M059J (cell line): Measurements from ENCODE around the gene MMP7. TPM values are rescaled to one million over a fixed set of nuclear protein-coding genes. Genes with fewer than 3 reads are reported as not detected.

Source experiments
- DNase-seq: peaks from one replicate; pipeline ENCODE4 v3.0.0-alpha.2; 2012; ENCODE audit warnings: low read depth
- total RNA-seq: library from RNA; depleted of rRNA; stranded (reverse); fragments of >200 nt; shearing (Covaris generic); gene quantifications from 2 replicates; pipeline ENCODE4 v1.2.3, GENCODE V29; 2014; rRNA removed

The MMP7 gene, protein sequence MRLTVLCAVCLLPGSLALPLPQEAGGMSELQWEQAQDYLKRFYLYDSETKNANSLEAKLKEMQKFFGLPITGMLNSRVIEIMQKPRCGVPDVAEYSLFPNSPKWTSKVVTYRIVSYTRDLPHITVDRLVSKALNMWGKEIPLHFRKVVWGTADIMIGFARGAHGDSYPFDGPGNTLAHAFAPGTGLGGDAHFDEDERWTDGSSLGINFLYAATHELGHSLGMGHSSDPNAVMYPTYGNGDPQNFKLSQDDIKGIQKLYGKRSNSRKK
- 0.34 and 1.2 TPM in 2 replicates for total RNA-seq

DNA sequence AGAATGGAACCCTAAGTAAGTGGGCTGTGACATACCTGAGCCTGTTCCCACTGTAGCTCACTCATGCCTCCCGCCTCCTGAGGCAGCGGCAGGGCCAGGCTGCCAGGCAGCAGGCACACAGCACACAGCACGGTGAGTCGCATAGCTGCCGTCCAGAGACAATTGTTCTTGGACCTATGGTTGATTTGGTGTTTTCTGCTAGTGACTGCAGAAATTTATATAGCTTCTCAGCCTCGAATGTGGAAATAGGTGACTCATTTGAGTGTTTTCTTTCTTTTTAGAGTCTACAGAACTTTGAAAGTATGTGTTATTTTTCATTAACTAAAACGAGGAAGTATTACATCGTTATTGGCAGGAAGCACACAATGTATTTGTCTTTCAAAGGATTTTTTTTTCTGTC is at the start of gene MMP7:
Gene MMP7 (minus strand): TSS at position 190 of the 400 bp plus-strand sequence. CDS start 47 bp downstream, at position 143.
- DNase-seq, result peak; percentile 63

DNA sequence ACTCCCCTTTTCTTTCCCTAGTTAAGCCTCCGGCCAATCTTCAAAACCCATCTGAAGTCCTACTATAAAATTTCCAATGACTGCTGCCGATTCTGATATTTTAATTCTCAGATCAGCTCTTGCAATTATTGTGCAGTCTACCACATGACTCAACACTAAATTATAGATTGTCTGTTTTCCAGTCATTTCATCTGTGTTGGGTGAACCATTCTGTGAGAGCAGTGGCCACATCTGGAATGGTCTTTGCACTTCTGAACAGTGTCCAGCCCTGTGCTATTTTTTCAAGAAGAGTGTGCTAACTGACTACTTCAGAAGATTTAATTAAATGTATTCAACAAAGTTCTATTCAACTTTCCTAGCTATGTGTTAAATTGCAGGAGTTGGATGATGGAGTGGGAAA is 47.2 kb upstream of the MMP7 start:
- DNase-seq, result no peak

DNA sequence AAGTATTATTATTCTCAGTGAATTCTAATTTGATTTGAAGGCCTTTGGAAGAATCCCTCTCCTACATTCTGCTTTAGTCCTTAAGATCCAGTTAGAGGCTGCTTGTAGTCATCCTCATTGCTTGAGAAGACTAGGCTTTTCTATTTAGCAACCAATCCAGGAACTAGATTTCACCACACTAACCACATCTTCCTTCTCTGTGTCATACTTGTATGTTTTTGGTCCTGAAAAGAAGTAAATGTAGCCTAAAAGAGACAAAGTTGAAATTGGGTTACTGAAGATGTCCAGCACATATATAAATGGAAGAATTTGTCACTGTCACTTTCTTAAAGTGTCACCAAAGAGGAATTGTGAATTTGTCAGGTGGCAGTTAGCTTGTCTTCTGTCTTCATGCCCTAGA is 46.6 kb upstream of the MMP7 start:
- DNase-seq, result peak; percentile 11

DNA sequence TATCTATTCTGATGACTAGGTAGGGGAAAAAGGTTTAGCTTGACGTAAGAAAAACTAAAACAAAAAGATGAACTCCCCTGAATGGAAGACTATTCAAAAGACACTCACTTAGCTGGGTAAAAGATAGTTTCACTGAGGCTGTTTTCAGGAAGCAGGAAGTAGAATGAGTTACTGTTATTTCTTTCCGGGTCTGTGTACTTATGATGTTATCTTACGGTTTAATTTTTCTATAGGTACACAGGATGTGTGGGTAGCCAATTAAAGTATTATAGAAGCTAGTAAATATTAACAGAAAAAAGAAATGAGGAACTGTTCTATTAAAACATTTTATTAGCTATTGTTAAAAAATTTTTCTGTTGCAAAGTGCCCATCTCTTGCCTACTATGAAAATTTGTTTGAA is 45.8 kb upstream of the MMP7 start:
- no peak for DNase-seq

DNA sequence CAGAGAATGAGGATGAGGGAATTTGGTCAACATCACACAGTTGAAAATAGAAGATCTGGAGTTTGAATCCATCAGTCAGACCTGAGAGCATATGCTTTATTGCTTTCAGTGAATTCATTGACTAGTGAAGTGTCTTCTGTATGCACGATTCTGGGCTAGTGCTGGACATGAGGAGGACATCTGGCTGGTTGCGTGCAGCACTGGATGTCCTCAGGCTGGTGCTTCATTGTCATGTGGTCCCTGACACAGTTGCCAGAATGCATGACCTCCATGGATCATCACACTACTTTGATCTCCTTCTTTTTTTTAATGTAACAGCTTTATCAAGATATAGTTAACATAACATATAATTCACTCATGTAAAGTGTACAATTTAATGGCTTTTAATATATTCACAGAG is 44.5 kb upstream of the MMP7 start:
- no peak for DNase-seq

DNA sequence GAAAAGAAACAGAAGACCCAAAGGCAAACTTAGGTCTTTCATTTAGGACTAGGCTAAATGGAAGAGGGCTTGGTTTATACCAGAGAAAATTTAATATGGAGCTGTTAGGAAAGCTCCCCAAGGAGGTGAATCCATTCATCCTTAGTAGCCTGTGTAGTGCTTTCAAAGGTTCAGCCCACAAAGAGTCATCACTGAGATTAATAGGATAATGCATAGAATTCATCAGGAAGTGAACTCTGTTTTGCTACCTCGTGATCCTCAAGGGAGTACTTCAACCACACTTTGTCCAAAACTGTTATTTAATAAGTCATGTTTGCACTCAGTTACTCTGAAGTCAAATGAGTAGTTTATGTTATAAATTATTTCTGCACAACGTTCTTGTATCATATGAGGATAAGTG is 43.3 kb upstream of the MMP7 start:
- DNase-seq, result peak; percentile 62

DNA sequence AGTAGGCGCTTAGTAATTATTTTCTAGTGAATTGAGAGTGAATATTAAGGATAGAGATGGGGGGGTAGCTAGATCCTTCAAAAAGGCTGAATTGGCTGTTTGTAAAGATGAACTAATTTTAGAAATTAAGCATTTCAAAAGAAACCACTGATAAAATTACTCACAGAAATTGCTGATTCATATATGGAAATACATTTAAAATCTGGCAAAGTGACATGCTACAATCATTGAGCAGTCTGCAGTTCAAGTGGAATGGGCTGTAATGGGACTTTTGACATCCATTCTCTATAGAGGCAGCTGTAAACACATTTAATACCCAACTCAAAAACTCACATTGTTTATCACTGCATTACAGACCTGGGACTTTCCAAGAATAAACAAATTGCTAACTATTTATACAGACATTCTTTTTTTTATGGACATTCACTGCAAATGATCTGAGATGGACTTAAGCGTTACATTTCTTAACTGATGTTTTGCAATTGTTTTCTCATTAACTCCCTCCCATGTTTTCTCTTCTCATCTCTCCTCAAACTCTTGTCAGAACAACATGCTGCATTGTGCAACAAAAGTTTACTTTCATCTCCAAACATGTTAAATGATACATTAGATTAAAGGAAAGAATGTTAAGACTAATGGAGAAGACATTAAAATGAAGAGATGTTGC is 42.1 kb upstream of the MMP7 start:
- DNase-seq, result no peak

DNA sequence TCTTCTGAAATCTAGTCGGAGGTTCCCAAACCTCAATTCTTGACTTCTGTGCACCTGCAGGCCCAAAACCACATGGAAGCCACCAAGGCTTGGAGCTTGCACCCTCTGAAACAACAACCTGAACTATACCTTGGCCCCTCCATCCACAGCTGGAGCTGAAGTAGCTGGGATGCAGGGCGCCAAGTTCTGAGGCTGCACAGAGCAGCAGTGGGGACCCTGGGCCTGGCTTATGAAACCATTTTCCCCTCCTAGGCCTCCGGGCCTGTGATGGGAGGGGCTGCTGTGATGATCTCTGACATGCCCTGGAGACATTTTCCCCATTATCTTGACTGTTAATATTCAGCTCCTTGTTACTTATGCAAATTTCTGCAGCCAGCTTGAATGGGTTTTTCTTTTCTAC is 38.3 kb upstream of the MMP7 start:
- no peak for DNase-seq

DNA sequence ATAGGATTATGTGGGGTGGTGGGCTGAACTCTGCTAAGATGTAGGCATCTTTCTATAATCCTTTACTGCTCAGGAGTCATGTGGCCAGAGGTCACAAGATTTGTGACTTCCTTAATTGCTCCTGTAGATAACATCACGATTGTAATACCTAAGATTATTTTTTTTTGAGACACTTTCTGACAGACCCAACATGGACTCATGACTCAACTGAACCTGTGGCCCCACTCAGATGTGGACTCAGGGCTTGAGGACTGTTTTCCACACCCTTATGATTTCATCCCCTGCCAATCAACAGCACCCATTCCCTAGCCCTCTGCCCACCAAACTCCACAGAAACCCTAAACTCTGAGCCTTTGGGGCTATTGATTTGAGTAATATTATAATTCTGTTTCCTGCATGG is 35.6 kb upstream of the MMP7 start:
- no peak for DNase-seq

DNA sequence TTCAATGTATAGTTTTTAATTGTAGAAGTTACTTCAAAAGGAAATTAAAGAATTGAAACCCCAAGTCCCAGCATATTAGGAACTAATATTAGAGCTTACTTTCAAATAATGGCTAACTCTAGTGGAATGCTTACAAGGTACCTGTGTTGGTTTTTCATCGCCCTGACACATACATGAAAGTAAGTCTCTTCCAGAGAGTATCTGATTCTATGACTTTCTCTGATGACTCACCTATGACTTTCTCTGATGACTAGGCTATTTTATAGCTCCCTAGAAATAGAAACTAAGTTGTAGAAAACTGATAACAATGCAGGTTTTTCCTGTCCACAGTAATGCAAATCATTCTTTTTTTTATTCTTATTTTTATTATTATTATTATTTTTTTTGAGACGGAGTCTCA is 33.6 kb upstream of the MMP7 start:
- peak; percentile 88 for DNase-seq

DNA sequence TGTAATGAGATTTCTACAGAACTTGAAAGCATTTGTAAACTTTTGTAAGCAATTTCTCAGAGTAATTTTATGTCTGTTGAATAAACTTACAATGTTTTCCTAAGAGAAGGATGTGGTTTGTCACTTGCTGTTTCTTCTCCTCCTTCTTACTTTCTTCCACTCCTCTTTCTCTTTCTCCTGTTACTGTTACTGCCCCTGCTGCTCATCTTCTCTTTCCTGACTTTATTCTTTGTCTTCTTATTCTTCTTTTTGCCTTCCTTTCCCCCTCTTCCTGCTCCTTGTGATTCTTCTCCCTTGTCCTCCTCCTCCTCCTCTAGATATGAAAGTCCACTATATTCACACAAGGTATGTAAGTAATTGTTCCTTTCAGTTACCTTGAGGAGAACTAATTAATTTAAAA is 31.1 kb upstream of the MMP7 start:
- no peak for DNase-seq

DNA sequence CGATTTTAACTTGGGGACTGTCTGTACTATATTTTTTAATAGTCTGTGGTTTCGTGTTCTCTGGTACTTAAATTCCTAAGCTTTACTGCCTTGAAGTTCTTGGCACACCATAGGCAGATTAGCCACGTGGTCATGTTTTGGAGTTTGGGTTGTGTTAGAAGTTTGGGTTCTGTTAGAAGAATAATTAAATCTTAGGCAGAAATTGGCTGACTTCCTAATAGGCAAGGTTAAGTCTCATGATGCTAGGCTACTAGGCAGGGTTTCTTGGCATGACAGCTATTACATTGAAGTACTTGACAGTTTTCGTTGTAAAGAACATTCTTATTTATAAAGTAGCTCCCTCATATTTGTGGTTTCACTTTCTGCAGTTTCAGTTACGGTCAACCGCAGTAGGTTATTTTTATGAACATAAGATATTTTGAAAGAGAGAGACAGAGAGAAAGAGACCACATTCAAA is 30.0 kb upstream of the MMP7 start:
- peak; percentile 83 for DNase-seq

DNA sequence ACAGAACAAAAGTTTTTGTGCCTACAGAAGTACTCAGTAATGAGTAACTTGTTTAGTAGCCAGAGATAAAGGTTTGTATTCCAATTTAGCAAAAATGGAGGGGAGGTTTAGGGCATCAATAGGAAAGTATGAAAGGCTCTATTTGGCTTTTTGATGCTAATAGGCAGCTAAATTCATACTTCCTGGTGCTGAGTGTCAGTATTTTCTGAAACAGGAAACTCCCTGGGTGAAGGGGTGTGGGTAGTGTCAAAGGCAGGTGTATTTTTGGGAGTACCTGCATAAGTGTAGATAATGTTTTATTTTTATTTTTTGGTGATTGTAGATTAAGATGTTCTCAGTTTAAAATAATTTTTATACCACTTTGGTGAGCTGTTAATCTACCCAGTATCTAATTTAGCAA is 29.3 kb upstream of the MMP7 start:
- DNase-seq, result no peak

DNA sequence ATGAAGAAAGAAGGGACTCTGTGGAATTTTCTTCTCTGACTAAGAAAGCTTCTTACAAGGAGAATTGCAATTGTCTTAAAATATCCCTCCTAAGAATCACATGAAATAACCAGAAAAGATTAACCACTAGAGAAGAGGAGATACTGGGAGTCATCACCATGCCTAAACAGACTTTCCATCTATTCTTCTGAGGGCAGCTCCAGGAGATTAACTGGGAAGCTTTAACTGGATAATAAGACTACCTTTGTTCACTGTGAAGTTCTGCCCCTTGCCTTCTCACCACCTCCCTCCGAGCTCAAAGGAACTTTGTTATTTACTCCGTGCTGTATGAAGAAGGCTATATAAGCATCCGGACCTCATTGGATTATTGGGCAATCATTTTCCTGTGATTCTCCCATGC is 24.5 kb upstream of the MMP7 start:
- no peak for DNase-seq

DNA sequence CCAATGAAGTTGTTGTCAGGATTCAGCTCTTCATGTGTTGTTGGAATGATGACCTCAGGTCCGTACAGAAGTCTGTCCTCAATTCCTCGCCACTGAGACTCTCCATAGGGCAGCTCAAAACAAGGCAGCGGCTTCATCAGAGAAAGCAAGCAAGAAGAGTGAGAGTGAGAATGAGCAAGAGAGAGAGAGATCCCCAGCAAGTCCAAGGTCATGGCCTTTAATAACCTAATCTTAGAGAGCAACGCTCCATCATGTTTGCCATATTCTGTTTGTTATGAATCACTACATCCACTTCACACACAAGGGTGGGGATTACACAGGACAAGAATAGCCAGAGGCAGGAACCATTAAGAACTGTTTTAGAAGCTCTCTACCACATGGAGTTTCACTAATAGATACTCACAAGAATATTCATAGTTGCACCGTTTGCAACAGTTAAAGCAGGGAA is 23.3 kb upstream of the MMP7 start:
- peak; percentile 55 for DNase-seq

DNA sequence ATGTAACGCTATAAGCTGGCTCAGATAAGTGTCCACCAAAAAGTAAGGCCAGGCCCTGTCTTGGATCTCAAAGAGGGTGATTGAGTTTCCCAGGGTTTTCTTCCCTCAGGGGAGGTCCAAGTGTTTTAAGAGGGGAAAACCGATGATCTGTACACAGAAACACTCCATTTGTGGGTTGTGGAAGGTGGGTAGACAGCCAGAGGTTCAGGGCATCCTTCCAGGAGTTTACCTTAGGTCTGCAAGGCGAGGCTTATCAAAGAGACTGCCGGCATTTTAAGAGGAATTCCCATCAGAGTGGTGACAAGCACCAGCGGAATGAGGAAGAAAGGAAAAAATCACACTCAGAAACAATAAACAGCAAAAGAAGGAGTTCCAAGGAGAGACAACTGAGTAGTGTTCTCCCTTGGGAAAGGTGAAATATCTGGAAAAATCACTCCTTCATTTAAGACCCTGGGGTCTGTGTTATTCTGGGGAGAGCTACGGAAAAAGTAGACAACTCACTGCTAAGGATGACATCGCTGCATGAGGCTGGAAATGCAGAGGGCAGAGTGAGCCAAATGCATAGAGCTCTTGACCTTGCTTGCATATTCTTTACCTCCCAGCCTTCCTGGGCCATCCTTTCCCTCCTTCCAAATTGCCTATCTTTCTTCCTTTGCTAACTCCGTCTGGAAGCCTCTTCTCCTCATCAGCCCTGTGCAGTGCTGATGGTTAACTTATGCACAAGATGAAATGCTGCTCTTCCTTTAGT is 22.1 kb upstream of the MMP7 start:
- peak; percentile 99 for DNase-seq

DNA sequence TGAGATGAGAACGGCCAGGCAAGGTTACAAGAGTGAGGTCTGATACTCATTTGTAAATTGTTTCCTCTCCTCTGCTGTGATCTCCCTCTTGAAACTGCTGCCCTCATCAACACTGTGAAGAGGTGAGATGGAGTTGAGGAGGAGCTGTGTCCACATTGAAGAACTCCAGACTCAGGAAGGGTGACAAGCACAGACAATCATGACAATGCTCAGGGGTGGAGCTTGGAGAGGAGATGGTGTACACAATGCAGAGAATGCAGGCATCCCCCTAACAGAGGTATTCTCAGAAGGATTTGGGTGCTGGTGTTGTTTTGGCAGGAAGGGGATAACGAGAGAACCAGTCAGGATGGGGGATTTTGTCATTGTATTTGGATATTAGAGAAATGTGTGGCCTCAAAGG is 21.5 kb upstream of the MMP7 start:
- no peak for DNase-seq

DNA sequence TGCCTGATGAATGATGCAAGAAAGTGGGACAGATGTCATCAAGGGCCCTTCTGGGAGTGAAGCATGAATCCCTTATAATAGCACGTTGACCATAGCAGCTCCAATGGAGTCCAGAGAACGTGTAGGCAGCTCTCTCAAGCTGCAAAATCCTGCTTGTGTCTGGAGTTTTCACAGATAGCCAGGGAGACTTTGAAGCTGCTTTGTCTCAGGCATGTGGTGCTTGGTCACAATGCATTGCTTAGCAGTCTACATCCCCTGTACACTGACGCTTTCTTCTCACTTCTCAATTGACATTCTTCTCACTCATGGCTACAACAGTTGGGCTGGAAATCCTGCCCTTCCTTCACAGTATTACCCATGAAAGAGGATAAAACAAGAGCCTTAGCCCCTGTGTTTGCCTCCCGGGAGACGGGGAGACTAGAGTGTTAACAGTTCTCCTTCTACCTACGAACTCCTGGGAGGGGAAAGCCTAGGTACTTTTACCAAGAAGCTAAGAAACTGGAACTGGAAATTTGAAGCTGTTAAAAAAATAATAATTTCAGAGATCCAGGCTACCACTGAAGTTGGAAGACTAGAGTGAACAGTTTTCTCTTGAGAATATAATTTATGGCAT is 20.7 kb upstream of the MMP7 start:
- no peak for DNase-seq

DNA sequence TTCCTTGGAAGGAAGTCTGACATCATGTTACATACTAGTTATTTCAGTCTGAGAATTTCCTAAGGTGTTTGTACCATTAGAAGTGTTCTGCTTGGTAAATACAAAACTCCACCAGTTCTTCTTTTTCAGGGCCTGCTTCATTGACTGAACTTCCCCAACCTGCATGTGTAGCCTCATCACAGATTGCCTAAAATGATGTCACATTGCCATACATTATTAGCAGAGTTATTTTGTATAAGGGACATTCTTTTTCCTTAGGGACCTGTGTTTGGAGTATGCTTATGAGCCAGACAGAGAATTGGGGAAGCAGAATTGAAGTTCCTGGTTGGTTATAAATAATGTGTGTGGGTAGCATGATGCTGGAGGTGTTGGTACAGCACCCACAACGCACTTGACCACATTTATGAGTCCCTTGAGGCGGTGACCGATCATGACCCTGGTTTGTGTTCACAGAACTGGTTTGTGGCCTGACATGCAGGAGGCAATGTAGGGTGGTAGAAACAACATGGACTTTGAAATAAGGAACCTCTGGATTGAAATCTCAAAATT is 16.4 kb upstream of the MMP7 start:
- peak; percentile 57 for DNase-seq

DNA sequence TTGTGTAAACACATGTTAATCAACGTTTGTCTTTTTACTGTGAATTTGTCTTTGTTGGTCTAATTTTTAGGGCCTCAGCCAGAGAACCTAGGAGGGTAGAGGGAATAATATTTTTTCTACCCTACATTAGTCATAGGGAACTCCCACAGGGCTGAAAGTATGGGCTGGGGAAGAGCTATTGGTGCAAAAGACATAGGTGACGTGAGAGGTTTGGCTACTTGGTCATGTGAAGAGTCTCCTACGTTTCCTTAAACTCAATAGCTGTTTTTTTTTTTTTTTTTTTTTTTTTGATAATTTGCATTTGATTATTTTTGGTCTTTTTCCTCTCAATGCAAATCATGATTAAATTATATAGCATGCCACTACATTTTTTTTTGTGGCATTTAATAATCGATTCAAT is 15.9 kb upstream of the MMP7 start:
- DNase-seq, result peak; percentile 10

DNA sequence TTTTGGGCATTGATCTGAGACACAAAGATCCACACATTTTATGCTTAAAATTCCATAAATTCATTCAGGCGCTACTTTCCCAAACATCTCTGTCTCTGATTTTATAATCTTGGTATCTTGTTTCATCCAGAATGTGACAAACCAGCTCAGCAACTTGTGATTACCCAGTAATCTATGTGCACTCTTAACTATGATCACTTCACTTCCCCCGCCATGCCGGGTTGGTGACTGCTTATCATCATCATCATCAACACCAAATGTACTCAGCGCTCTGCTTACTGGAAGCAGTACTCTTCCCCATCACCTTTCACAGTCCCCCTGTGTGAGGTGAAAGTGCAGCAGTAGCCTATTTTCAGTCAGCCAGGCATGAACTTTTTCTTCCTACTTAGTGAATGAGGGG is 15.2 kb upstream of the MMP7 start:
- DNase-seq, result no peak

DNA sequence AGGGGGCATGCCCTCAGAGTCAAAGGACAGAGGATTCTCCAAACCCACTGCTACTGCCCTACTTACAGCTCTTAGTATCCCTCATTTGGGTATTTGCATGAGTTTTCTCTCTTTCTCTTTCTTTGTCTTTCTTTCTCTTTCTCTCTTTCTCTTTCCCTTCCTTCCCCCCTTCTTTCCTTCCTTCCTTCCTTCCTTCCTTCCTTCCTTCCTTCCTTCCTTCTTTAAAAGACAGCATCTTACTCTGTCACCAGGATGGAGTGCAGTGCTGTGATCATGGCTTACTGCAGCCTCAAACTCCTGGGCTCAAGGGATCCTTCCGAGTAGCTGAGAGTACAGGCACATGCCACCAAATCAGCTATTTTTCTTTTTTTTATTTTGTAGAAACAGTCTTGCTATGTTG is 14.0 kb upstream of the MMP7 start:
- DNase-seq, result no peak
